ENCODE measurements around the gene CLEC2D.

GRCh38 chr12:9731797-9732196, 62.3 kb downstream of the CLEC2D start:
- TF ChIP-seq POLR2A (IDR thresholded peaks at IDR 0.05) = no peak
- TF ChIP-seq CTCF (IDR thresholded peaks at IDR 0.05) = no peak
